Measurements from ENCODE around the gene SOX10. TPM values are rescaled to one million over a fixed set of nuclear protein-coding genes. Genes with fewer than 3 reads are reported as not detected.

SOX10 gene
- total and polyA plus RNA-seq, 9 of the 15 experiments (the other 6 are each of a cell fraction or from before 2014, with no cell fraction given), result not detected

- TF ChIP-seq ZNF512 (tag; IDR thresholded peaks at IDR 0.05), result no peak
Observed at GRCh38 chr22:38029901-38030300, 45.5 kb upstream of the SOX10 start (continued).

- in situ Hi-C loops (cut with MboI) (no loop called here), intact Hi-C loops (cut with micrococcal nuclease) (loop anchor here (10.0 kb wide), 1 partner anchor 75 kb away; the partner anchor contains the start of genes C22orf23 and POLR2F)
- no peak overlapping the region for H3K4me2 ChIP-seq (ENCODE audit: insufficient read depth, low read length)
- ATAC-seq (no peak), FAIRE-seq (no peak), DNase-seq (ENCODE audit: extremely low read depth in 1 of 4, low spot score in 3 of 4) (no peak)
- H3K9me3 ChIP-seq (replicated peaks; ENCODE audit: control insufficient read depth, insufficient read depth, low read depth, low read length), result no peaks in the 10 kb centered on the region
- BruUV-seq (replicated peaks), result no TSS peak
- CTCF ChIA-PET (ENCODE audit: low intra/inter-chr PET ratio), result no interaction called here
- POLR2A ChIA-PET, result interaction anchor here (0.5 kb wide), 1 partner anchor 115 kb away, joined by 3 read pairs; no protein-coding TSS in a partner anchor
- H4K20me1 ChIP-seq (replicated peaks; ENCODE audit: control insufficient read depth, insufficient read depth, low read length), result no peaks in the 10 kb centered on the region
- no peaks in the 10 kb centered on the region; a peak in 1 of 5 replicates for H3K27me3 ChIP-seq (ENCODE audit: control insufficient read depth in 2 of 2, insufficient read depth in 2 of 2, low read length in 2 of 2)
- H3K79me2 ChIP-seq (ENCODE audit: control insufficient read depth, insufficient read depth, low read length), result no peaks in the 10 kb centered on the region
- no peaks in the 10 kb centered on the region for H3K9me1 ChIP-seq (ENCODE audit: control insufficient read depth, insufficient read depth, low read length)
- no peak overlapping the region for H3K27ac ChIP-seq (ENCODE audit: extremely low read depth, low read depth, low read length)
- H3K36me3 ChIP-seq (ENCODE audit: control insufficient read depth, insufficient read depth, low read length), result no peaks in the 10 kb centered on the region
- H2AFZ ChIP-seq (ENCODE audit: low read depth, low read length), result no peak overlapping the region
- no peak overlapping the region for H3K9ac ChIP-seq (ENCODE audit: insufficient read depth in 1 of 2, low read depth in 2 of 2, low read length in 2 of 2)
- peaks cover 25 to 35% of the 10 kb centered on the region in 2 experiments for H3K4me1 ChIP-seq (replicated peaks in 1 of 2; ENCODE audit: control insufficient read depth in 2 of 2, insufficient read depth in 2 of 2, low read length in 2 of 2)
- H3K4me3 ChIP-seq, result no peak overlapping the region
- TF ChIP-seq MXI1 (IDR thresholded peaks at IDR 0.05; ENCODE audit: low read depth, low read length) (no peak), SREBF1 (IDR thresholded peaks at IDR 0.05; ENCODE audit: borderline replicate concordance, low read depth, low read length) (no peak), E2F1 (CRISPR knock-in tag; IDR thresholded peaks at IDR 0.05) (no peak), BRF1 (IDR thresholded peaks at IDR 0.05; ENCODE audit: borderline replicate concordance, extremely low read depth, insufficient read length) (no peak), ZBTB9 (CRISPR knock-in tag; IDR thresholded peaks at IDR 0.05) (no peak), ARID3B (CRISPR knock-in tag; IDR thresholded peaks at IDR 0.05; ENCODE audit: borderline replicate concordance) (no peak), ZSCAN32 (CRISPR knock-in tag; IDR thresholded peaks at IDR 0.05) (no peak), SMAD1 (IDR thresholded peaks at IDR 0.05; ENCODE audit: low read depth, low read length, partially characterized antibody) (no peak), ZNF12 (CRISPR knock-in tag; IDR thresholded peaks at IDR 0.05) (no peak), SAFB (IDR thresholded peaks at IDR 0.05; ENCODE audit: borderline replicate concordance, low read depth, low read length) (no peak), PKNOX1 (IDR thresholded peaks at IDR 0.05) (no peak), TRIM24 (IDR thresholded peaks at IDR 0.05) (no peak)
Observed at GRCh38 chr22:38029370-38029769, 45.0 kb upstream of the SOX10 start.
